HepG2 (cell line): ENCODE measurements around the gene NAA38. TPM values are rescaled to one million over a fixed set of nuclear protein-coding genes. Genes with fewer than 3 reads are reported as not detected.

Experiments
- BORCS8-MEF2B ChIP-seq: sonication (generic); formaldehyde crosslinking; IDR thresholded peaks from 2 replicates; pipeline ENCODE4 v1.8.0; 2022; ENCODE audit warnings: mild to moderate bottlenecking, missing genetic modification reagents
- CENPT ChIP-seq: sonication (generic); formaldehyde crosslinking; IDR thresholded peaks from 2 replicates; pipeline ENCODE4 v1.8.0; 2022; ENCODE audit warnings: low read depth, mild to moderate bottlenecking, moderate library complexity, missing genetic modification reagents
- CSRNP1 ChIP-seq: sonication (generic); formaldehyde crosslinking; IDR thresholded peaks from 2 replicates; pipeline ENCODE4 v1.8.1; 2023; ENCODE audit warnings: mild to moderate bottlenecking, missing genetic modification reagents
- FIP1L1 ChIP-seq: fragments of 200-400 bp; formaldehyde crosslinking; IDR thresholded peaks from 2 replicates; pipeline ENCODE4 v1.6.1; 2018; ENCODE audit warnings: low read depth, mild to moderate bottlenecking, low read length, moderate library complexity, borderline replicate concordance; ENCODE audit not compliant: insufficient read depth
- HIC2 ChIP-seq: sonication (generic); formaldehyde crosslinking; IDR thresholded peaks from 2 replicates; pipeline ENCODE4 v1.9.0; 2022; ENCODE audit warnings: low read depth, missing genetic modification reagents
- HMGA1 ChIP-seq: sonication (generic); formaldehyde crosslinking; conservative IDR thresholded peaks from 2 replicates; pipeline ENCODE4 v1.4.0; 2020; ENCODE audit warnings: missing genetic modification reagents
- HNF4A ChIP-seq: sonication (generic); formaldehyde crosslinking; IDR thresholded peaks from 2 replicates; pipeline ENCODE4 v1.4.0; 2020; ENCODE audit warnings: missing genetic modification reagents
- IRF2 ChIP-seq: IDR thresholded peaks from 2 replicates; pipeline ENCODE4 v1.6.1; 2018; ENCODE audit warnings: missing genetic modification reagents, missing compliant biosample characterization
- RAD51 ChIP-seq: fragments of 450-650 bp; IDR thresholded peaks from 2 replicates; pipeline ENCODE4 v1.6.1; 2016; ENCODE audit warnings: borderline replicate concordance
- SP2 ChIP-seq: sonication (generic); formaldehyde crosslinking; IDR thresholded peaks from 2 replicates; pipeline ENCODE4 v1.5.1; 2020; ENCODE audit warnings: mild to moderate bottlenecking, missing genetic modification reagents
- ZBTB25 ChIP-seq: IDR thresholded peaks from 2 replicates; pipeline ENCODE4 v1.6.1; 2018; ENCODE audit warnings: missing genetic modification reagents
- ZC3H13 ChIP-seq: sonication (generic); formaldehyde crosslinking; IDR thresholded peaks from 2 replicates; pipeline ENCODE4 v1.8.1; 2023; ENCODE audit warnings: mild to moderate bottlenecking, missing genetic modification reagents, moderate library complexity
- ZMYM2 ChIP-seq: sonication (generic); formaldehyde crosslinking; IDR thresholded peaks from 2 replicates; pipeline ENCODE4 v1.8.0; 2022; ENCODE audit warnings: mild to moderate bottlenecking, missing genetic modification reagents
- ZNF10 ChIP-seq: sonication (generic); formaldehyde crosslinking; IDR thresholded peaks from 2 replicates; pipeline ENCODE4 v1.4.0; 2020; ENCODE audit warnings: mild to moderate bottlenecking, low read depth, missing genetic modification reagents, borderline replicate concordance
- ZNF33B ChIP-seq: sonication (generic); formaldehyde crosslinking; IDR thresholded peaks from 2 replicates; pipeline ENCODE4 v1.5.1; 2020; ENCODE audit warnings: mild to moderate bottlenecking, missing genetic modification reagents
- ZNF34 ChIP-seq: sonication (generic); formaldehyde crosslinking; IDR thresholded peaks from 2 replicates; pipeline ENCODE4 v1.4.0; 2020; ENCODE audit warnings: mild to moderate bottlenecking, missing genetic modification reagents, borderline replicate concordance
- ZNF512B ChIP-seq: sonication (generic); formaldehyde crosslinking; IDR thresholded peaks from 2 replicates; pipeline ENCODE4 v1.5.1; 2020; ENCODE audit warnings: missing genetic modification reagents, mild to moderate bottlenecking, borderline replicate concordance
- ZSCAN5A ChIP-seq: sonication (generic); formaldehyde crosslinking; IDR thresholded peaks from 2 replicates; pipeline ENCODE4 v1.8.0; 2022; ENCODE audit warnings: mild to moderate bottlenecking, missing genetic modification reagents, borderline replicate concordance
- ZZZ3 ChIP-seq: sonication (generic); formaldehyde crosslinking; IDR thresholded peaks from 2 replicates; pipeline ENCODE4 v1.4.0; 2020; ENCODE audit warnings: missing genetic modification reagents, mild to moderate bottlenecking, borderline replicate concordance
- polyA plus RNA-seq, 8 experiments: library from polyadenylated mRNA; depleted of rRNA in 3 of 8; stranded (reverse) in 7 of 8; unstranded in 1 of 8; fragments of >200 nt; fragmentation: Illumina TruSeq in 4 of 8; extraction: Trizol in 4 of 8; gene quantifications; 2 replicates each; pipeline versions ENCODE4 v1.2.1 to v1.2.3, GENCODE V29; 2011 to 2016; ENCODE audit warnings: low read depth in 4 of 8, missing spikeins in 1 of 8, mixed read lengths in 1 of 8; ENCODE audit not compliant: insufficient read depth in 1 of 8
- total RNA-seq, 5 experiments: library from RNA; depleted of rRNA; stranded (reverse); fragments of >200 nt; fragmentation: Illumina TruSeq; extraction: Trizol; gene quantifications; 2 replicates each; pipeline ENCODE4 v1.2.3, GENCODE V29; 2016; ENCODE audit warnings: low read depth in 1 of 5

The NAA38 gene
- total and polyA plus RNA-seq, 2 of the 13 experiments (the other 11 are each of a cell fraction or from before 2014, with no cell fraction given) = 46.9 to 91.6 TPM

GRCh38 chr17:7834957-7835813 is 22.2 kb downstream of the NAA38 start (continued):
- TF ChIP-seq CSRNP1 (CRISPR knock-in tag) = peak; percentile 16; the same call in 1 of the 2 replicates
- TF ChIP-seq BORCS8-MEF2B (CRISPR knock-in tag) = no peak
- TF ChIP-seq ZNF10 (CRISPR knock-in tag) = no peak
- no peak for TF ChIP-seq FIP1L1
- no peak for TF ChIP-seq ZMYM2 (CRISPR knock-in tag)
- peak; percentile 73 for TF ChIP-seq SP2 (CRISPR knock-in tag)
- 0 out of 2 replicates have a peak, but pooled peaks have one; percentile 10 for TF ChIP-seq ZBTB25 (CRISPR knock-in tag)
- TF ChIP-seq HIC2 = no peak
- TF ChIP-seq ZSCAN5A = no peak
- peak; percentile 7; the same call in 1 of the 2 replicates for TF ChIP-seq ZZZ3 (CRISPR knock-in tag)
- no peak for TF ChIP-seq ZNF33B
- no peak for TF ChIP-seq ZNF512B (CRISPR knock-in tag)
- no peak for TF ChIP-seq HMGA1
- peak; percentile 51 for TF ChIP-seq ZC3H13 (CRISPR knock-in tag)
- no peak for TF ChIP-seq RAD51
- TF ChIP-seq IRF2 (CRISPR knock-in tag) = no peak
- no peak for TF ChIP-seq ZNF34
- TF ChIP-seq CENPT (CRISPR knock-in tag) = no peak
- 0 out of 2 replicates have a peak, but pooled peaks have one; percentile 2 for TF ChIP-seq HNF4A (CRISPR knock-in tag)
